Iris pigment epithelial cell (primary cell): ENCODE results near the gene RNF123.

Experiments
- DNase-seq: peaks from one replicate; pipeline ENCODE4 v3.0.0-alpha.2; 2011; ENCODE audit warnings: low read depth

RNF123 gene

GRCh38 chr3:49703443-49703927 lies 14.1 kb downstream of the RNF123 start:
- DNase-seq = peak; percentile 63

- no peak for DNase-seq
Observed at GRCh38 chr3:49703956-49704355, 14.6 kb downstream of the RNF123 start.

GRCh38 chr3:49704629-49705028 lies 15.3 kb downstream of the RNF123 start:
- DNase-seq = no peak

- no peak for DNase-seq
Observed at GRCh38 chr3:49705390-49705960, 16.1 kb downstream of the RNF123 start.

- DNase-seq = no peak
Observed at GRCh38 chr3:49706456-49707112, 17.2 kb downstream of the RNF123 start.

- peak; percentile 31 for DNase-seq
Observed at GRCh38 chr3:49707113-49707480, 17.7 kb downstream of the RNF123 start.

GRCh38 chr3:49709852-49710251 lies 20.5 kb downstream of the RNF123 start:
- DNase-seq = no peak

- no peak for DNase-seq
Observed at GRCh38 chr3:49711489-49711888, 22.1 kb downstream of the RNF123 start.

- DNase-seq = no peak
Observed at GRCh38 chr3:49712166-49712565, 22.8 kb downstream of the RNF123 start.

- DNase-seq = no peak
Observed at GRCh38 chr3:49712631-49713317, 23.4 kb downstream of the RNF123 start.

GRCh38 chr3:49713336-49714105 lies 24.2 kb downstream of the RNF123 start:
- no peak for DNase-seq

- no peak for DNase-seq
Observed at GRCh38 chr3:49714728-49715550, 25.6 kb downstream of the RNF123 start.

- no peak for DNase-seq
Observed at GRCh38 chr3:49715611-49716121, 26.3 kb downstream of the RNF123 start.

GRCh38 chr3:49716169-49716568 lies 26.8 kb downstream of the RNF123 start:
- DNase-seq = no peak

- no peak for DNase-seq
Observed at GRCh38 chr3:49716691-49717210, 27.4 kb downstream of the RNF123 start.

- no peak for DNase-seq
Observed at GRCh38 chr3:49717211-49717958, 28.0 kb downstream of the RNF123 start.

- no peak for DNase-seq
Observed at GRCh38 chr3:49717959-49718857, 28.9 kb downstream of the RNF123 start.

- DNase-seq = no peak
Observed at GRCh38 chr3:49718858-49719213, 29.5 kb downstream of the RNF123 start.

- DNase-seq = peak; percentile 92
Observed at GRCh38 chr3:49719214-49719884, 30.0 kb downstream of the RNF123 start, which contains the start of gene AMIGO3. TSS of gene AMIGO3 (minus strand) at chr3:49719684. CDS start at chr3:49719465, 219 bp downstream.
